ENCODE results near the gene GALNT17.

- TF ChIP-seq CTCF (IDR thresholded peaks at IDR 0.05) (no peak), EP300 (IDR thresholded peaks at IDR 0.05) (no peak), POLR2AphosphoS5 (IDR thresholded peaks at IDR 0.05) (no peak), POLR2A (IDR thresholded peaks at IDR 0.05; ENCODE audit: low read depth) (no peak)
Observed at GRCh38 chr7:71313553-71313952, 181.6 kb downstream of the GALNT17 start.

All from esophagus muscularis mucosa (tissue), 4 donors.